ENCODE results near the gene PSTPIP2. TPM values are rescaled to one million over a fixed set of nuclear protein-coding genes. Genes with fewer than 3 reads are reported as not detected.

Gene PSTPIP2
- total RNA-seq, 4 donors from 2014 or later = 0.59 to 5.9 (median 3.2) TPM

DNA sequence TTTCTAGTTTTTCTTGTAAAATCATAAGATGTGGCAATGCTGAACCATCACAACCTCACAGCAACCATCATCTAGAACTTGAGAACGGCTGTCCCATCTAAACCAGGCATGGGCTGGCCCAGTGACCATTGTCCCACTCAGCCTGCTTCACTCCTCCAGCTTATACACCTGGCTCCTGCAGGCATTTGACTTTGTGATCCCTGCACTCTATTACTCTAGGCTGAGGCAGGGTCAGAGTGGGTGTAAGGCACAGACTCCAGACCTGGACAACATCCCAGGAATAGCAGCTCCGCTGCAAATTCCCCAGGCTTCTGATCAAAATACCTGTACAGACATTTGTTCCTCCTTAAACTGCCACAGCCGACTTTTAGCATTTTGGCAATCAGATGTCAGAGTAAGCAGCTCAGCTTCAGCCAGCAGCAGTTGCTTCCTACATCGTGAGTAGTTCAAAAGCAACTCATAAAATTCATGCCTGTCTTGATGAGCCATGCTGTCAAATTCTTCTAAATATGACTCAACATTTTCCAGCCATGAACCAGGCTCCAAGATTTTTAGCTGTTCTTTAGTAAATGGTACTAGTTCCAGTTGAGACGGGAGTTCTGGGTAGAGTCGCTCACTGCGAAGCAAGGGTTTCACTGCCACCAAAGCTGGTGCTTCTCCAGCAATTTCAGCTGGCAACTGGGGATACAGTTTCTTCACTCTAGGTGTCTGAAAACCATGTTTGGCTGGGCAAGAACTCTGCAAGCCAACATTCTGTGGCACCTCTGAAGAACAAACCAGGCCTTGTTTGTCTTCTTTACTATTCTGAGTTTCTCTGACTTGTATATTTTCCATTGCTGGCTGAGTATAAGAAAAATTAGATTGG is 117.8 kb downstream of the PSTPIP2 start:
- Histone ChIP-seq H3K27ac (no peak overlapping the region), H3K4me3 (no peak overlapping the region), H3K4me1 (no peaks in the 10 kb centered on the region), H3K9me3 (no peaks in the 10 kb centered on the region), H3K36me3 (no peaks in the 10 kb centered on the region), H3K27me3 (no peaks in the 10 kb centered on the region)
- no peak for DNase-seq
- TF ChIP-seq POLR2A (IDR thresholded peaks at IDR 0.05) = no peak
- TF ChIP-seq, protein P1, sequence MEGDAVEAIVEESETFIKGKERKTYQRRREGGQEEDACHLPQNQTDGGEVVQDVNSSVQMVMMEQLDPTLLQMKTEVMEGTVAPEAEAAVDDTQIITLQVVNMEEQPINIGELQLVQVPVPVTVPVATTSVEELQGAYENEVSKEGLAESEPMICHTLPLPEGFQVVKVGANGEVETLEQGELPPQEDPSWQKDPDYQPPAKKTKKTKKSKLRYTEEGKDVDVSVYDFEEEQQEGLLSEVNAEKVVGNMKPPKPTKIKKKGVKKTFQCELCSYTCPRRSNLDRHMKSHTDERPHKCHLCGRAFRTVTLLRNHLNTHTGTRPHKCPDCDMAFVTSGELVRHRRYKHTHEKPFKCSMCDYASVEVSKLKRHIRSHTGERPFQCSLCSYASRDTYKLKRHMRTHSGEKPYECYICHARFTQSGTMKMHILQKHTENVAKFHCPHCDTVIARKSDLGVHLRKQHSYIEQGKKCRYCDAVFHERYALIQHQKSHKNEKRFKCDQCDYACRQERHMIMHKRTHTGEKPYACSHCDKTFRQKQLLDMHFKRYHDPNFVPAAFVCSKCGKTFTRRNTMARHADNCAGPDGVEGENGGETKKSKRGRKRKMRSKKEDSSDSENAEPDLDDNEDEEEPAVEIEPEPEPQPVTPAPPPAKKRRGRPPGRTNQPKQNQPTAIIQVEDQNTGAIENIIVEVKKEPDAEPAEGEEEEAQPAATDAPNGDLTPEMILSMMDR (IDR thresholded peaks at IDR 0.05) = no peak
- intact Hi-C loops (cut with DNase I; ENCODE audit: low total_unique reads) = no loop called here

DNA sequence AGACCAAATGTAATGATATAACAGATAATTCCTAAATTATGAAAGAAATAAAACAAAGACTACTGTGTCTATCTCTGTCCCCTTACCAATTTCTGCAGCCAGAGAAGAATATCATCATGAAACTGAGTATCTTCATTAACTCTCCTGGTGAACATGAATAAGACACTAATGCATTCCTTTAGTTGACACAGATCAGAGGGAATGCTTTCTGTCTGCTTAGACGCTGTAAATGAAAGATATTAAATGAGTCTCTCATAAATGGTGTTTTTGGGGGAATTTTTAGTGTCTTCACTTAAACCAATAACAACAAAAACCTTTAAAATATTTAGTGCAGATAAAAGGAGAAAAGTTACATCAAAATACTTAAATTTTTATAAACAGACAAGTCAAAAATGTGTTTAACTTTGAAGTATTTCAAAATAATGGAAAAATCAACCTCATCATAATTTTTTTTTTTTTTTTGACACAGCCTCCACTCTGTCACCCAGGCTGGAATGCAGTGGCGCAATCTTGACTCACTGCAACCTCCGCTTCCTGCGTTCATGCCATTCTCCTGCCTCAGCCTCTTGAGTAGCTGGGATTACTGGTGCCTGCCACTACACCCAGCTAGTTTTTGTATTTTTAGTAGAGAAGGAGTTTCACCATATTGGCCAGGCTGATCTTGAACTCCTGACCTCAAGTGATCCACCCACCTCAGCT is 120.9 kb downstream of the PSTPIP2 start:
- no peaks in the 10 kb centered on the region for H3K9me3 ChIP-seq
- H3K4me3 ChIP-seq = no peak overlapping the region
- no peaks in the 10 kb centered on the region for H3K36me3 ChIP-seq
- no peaks in the 10 kb centered on the region for H3K27me3 ChIP-seq
- intact Hi-C loops (cut with DNase I; ENCODE audit: low total_unique reads) = no loop called here
- no peak overlapping the region for H3K27ac ChIP-seq
- no peak for DNase-seq
- TF ChIP-seq, protein P1 (IDR thresholded peaks at IDR 0.05) = no peak
- TF ChIP-seq POLR2A (IDR thresholded peaks at IDR 0.05) = no peak
- no peaks in the 10 kb centered on the region for H3K4me1 ChIP-seq

DNA sequence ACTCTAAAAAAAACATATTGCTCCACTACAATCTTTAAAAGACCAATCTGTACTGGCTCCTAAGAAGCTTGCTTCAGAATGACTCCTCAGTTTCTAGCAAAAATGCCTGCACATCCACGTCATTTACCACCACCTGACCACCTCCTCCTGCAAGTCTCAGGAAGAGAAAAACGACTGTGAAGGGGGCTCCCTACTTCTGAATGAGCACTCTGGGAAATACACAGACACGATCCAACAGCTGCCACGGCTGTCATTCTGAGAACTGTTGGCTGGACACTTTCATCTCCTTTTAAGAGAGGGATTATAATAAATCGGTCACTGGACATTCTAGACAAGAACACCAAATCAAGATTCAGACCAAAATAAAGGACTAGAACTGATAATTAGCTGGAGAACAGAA is 126.4 kb downstream of the PSTPIP2 start:
- H3K9me3 ChIP-seq = no peaks in the 10 kb centered on the region
- no peaks in the 10 kb centered on the region for H3K36me3 ChIP-seq
- H3K27me3 ChIP-seq = no peaks in the 10 kb centered on the region
- TF ChIP-seq POLR2A (IDR thresholded peaks at IDR 0.05) = no peak
- TF ChIP-seq, protein P1 (IDR thresholded peaks at IDR 0.05) = no peak
- H3K4me3 ChIP-seq = no peak overlapping the region
- H3K4me1 ChIP-seq = no peaks in the 10 kb centered on the region
- DNase-seq = no peak
- H3K27ac ChIP-seq = no peak overlapping the region
- intact Hi-C loops (cut with DNase I; ENCODE audit: low total_unique reads) = no loop called here

DNA sequence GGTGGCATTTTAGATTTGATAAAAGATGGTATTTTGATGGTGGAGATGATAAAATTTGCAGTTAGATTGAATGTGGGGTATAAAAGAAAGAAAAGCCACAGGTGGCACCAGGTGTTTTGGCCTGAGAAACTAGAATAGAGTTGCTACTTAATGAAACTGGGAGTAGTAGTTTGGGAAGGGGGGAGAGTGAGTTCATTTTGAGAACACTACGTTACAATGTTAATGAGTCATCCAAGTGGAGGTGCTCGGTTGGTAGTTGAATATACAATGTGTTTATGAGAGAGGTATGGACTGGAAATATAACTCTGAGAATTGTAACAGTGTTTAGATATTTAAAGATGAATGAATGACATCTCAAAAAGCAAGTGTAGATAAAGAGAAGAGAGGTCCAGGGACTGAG is 131.3 kb downstream of the PSTPIP2 start:
- no peaks in the 10 kb centered on the region for H3K9me3 ChIP-seq
- no peak overlapping the region for H3K27ac ChIP-seq
- H3K4me1 ChIP-seq = no peaks in the 10 kb centered on the region
- DNase-seq = no peak
- H3K4me3 ChIP-seq = no peak overlapping the region
- TF ChIP-seq POLR2A (IDR thresholded peaks at IDR 0.05) = no peak
- TF ChIP-seq, protein P1 (IDR thresholded peaks at IDR 0.05) = no peak
- intact Hi-C loops (cut with DNase I; ENCODE audit: low total_unique reads) = no loop called here
- no peaks in the 10 kb centered on the region for H3K27me3 ChIP-seq
- no peaks in the 10 kb centered on the region for H3K36me3 ChIP-seq

DNA sequence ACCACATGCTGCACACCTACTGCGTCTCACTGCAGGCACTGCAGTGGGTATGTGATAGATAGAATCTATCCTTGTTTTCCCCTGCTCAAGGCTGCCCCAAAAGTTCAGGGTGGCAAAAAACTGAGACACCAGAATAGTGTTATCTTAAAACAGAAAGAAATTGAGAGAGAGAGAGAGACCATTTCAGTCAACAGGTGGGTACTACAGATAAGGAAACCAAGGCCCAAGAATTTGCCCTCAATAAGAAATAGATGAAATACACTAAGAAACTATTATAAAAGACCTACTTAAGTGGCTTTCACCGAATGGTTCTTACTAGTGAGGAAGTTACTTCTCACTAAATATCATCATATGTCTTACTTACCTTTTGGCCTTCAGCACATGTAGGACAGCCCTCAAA is 132.8 kb downstream of the PSTPIP2 start:
- TF ChIP-seq, protein P1 (IDR thresholded peaks at IDR 0.05) = no peak
- TF ChIP-seq POLR2A (IDR thresholded peaks at IDR 0.05) = no peak
- Histone ChIP-seq H3K4me3 (no peak overlapping the region), H3K4me1 (no peaks in the 10 kb centered on the region), H3K36me3 (no peaks in the 10 kb centered on the region), H3K27me3 (no peaks in the 10 kb centered on the region), H3K9me3 (no peaks in the 10 kb centered on the region), H3K27ac (no peak overlapping the region)
- intact Hi-C loops (cut with DNase I; ENCODE audit: low total_unique reads) = no loop called here
- no peak for DNase-seq

Data from uterus (tissue), 4 donors.